DND-41 (cell line): ENCODE data around the gene TMEM163.

Experiments
- ATAC-seq: fragments of 200-7000 bp; cut with Tn5 transposase; 3 replicates; pipeline ENCODE4 v1.9.1; 2021; ENCODE audit warnings: low read depth; ENCODE audit not compliant: insufficient read depth
- DNase-seq: peaks from one replicate; pipeline ENCODE4 v3.0.0-alpha.2; 2020
- H2AFZ ChIP-seq: 2 replicates; pipeline ENCODE4 v1.6.0; 2012; ENCODE audit warnings: low read depth, low read length
- H3K27ac ChIP-seq: 2 replicates; pipeline ENCODE4 v1.5.1; 2012; ENCODE audit warnings: low read length, inconsistent platforms
- H3K27me3 ChIP-seq: fragments of 200-600 bp; sonication (generic); 2 replicates; pipeline ENCODE4 v1.6.0; 2012; ENCODE audit warnings: low read length, mild to moderate bottlenecking, inconsistent platforms; ENCODE audit not compliant: insufficient read depth, poor library complexity
- H3K36me3 ChIP-seq: 2 replicates; pipeline ENCODE4 v1.5.1; 2012; ENCODE audit warnings: low read length, inconsistent platforms; ENCODE audit not compliant: insufficient read depth
- H3K4me1 ChIP-seq: 2 replicates; pipeline ENCODE4 v1.5.1; 2012; ENCODE audit warnings: mild to moderate bottlenecking, low read length; ENCODE audit not compliant: insufficient read depth
- H3K4me2 ChIP-seq: 2 replicates; pipeline ENCODE4 v1.6.0; 2012; ENCODE audit warnings: mild to moderate bottlenecking, moderate library complexity, low read length, inconsistent platforms; ENCODE audit not compliant: insufficient read depth
- H3K4me3 ChIP-seq, 2 experiments: fragments of 200-600 bp in 1 of 2; shearing (Covaris generic) in 1 of 2; 2 replicates each; pipeline ENCODE4 v1.5.1; 2012 to 2016; ENCODE audit warnings: inconsistent platforms in 2 of 2, low read length in 2 of 2, mild to moderate bottlenecking in 2 of 2, low read depth in 1 of 2, moderate library complexity in 1 of 2
- H3K79me2 ChIP-seq: 2 replicates; pipeline ENCODE4 v1.6.0; 2012; ENCODE audit warnings: low read length, inconsistent platforms; ENCODE audit not compliant: insufficient read depth
- H3K9ac ChIP-seq: 2 replicates; pipeline ENCODE4 v1.6.0; 2012; ENCODE audit warnings: low read depth, mild to moderate bottlenecking, inconsistent platforms, low read length, moderate library complexity
- H3K9me3 ChIP-seq: 2 replicates; pipeline ENCODE4 v1.5.1; 2012; ENCODE audit warnings: low read length, moderate library complexity, mild to moderate bottlenecking, inconsistent platforms; ENCODE audit not compliant: insufficient read depth, severe bottlenecking
- H4K20me1 ChIP-seq: 2 replicates; pipeline ENCODE4 v1.6.0; 2012; ENCODE audit warnings: low read length; ENCODE audit not compliant: insufficient read depth
- EZH2 ChIP-seq: IDR thresholded peaks from 3 replicates; pipeline ENCODE4 v1.6.1; 2012; ENCODE audit warnings: borderline replicate concordance, low read depth, mild to moderate bottlenecking, moderate library complexity, low read length, inconsistent platforms; ENCODE audit not compliant: severe bottlenecking
- TF ChIP-seq, protein P1 (sequence below): IDR thresholded peaks from 2 replicates; pipeline ENCODE4 v1.5.1; 2012; ENCODE audit warnings: borderline replicate concordance, low read length, moderate library complexity, mild to moderate bottlenecking; ENCODE audit not compliant: poor library complexity, severe bottlenecking; ENCODE audit errors: extremely low read depth

Gene TMEM163

DNA sequence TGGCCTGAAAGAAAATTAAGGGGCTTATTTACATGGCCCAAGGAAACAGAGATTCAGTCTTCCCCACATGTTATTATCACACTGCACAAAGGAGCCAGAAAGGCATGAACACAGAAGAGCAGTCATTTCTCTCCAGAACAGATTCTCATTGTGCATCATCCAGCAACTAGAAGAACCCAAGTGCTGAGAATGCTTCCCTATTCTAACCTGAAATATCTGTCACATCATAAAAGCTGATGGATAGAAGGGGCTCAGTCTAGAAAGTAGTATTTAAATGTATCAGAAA is 145.8 kb downstream of the TMEM163 start:
- TF ChIP-seq, protein P1, sequence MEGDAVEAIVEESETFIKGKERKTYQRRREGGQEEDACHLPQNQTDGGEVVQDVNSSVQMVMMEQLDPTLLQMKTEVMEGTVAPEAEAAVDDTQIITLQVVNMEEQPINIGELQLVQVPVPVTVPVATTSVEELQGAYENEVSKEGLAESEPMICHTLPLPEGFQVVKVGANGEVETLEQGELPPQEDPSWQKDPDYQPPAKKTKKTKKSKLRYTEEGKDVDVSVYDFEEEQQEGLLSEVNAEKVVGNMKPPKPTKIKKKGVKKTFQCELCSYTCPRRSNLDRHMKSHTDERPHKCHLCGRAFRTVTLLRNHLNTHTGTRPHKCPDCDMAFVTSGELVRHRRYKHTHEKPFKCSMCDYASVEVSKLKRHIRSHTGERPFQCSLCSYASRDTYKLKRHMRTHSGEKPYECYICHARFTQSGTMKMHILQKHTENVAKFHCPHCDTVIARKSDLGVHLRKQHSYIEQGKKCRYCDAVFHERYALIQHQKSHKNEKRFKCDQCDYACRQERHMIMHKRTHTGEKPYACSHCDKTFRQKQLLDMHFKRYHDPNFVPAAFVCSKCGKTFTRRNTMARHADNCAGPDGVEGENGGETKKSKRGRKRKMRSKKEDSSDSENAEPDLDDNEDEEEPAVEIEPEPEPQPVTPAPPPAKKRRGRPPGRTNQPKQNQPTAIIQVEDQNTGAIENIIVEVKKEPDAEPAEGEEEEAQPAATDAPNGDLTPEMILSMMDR, result no peak
- TF ChIP-seq EZH2, result no peak
- Histone ChIP-seq H3K27ac (no peak overlapping the region), H3K9me3 (no peaks in the 10 kb centered on the region), H3K4me1 (peaks cover 2% of the 10 kb centered on the region; the same call in 1 of the 2 replicates), H3K9ac (no peak overlapping the region), H3K36me3 (no peaks in the 10 kb centered on the region), H2AFZ (no peak overlapping the region), H3K4me2 (no peak overlapping the region), H3K27me3 (no peaks in the 10 kb centered on the region), H3K79me2 (no peaks in the 10 kb centered on the region), H3K4me3 (no peak overlapping the region), H4K20me1 (no peaks in the 10 kb centered on the region)
- DNase-seq, result no peak
- no peak for ATAC-seq

DNA sequence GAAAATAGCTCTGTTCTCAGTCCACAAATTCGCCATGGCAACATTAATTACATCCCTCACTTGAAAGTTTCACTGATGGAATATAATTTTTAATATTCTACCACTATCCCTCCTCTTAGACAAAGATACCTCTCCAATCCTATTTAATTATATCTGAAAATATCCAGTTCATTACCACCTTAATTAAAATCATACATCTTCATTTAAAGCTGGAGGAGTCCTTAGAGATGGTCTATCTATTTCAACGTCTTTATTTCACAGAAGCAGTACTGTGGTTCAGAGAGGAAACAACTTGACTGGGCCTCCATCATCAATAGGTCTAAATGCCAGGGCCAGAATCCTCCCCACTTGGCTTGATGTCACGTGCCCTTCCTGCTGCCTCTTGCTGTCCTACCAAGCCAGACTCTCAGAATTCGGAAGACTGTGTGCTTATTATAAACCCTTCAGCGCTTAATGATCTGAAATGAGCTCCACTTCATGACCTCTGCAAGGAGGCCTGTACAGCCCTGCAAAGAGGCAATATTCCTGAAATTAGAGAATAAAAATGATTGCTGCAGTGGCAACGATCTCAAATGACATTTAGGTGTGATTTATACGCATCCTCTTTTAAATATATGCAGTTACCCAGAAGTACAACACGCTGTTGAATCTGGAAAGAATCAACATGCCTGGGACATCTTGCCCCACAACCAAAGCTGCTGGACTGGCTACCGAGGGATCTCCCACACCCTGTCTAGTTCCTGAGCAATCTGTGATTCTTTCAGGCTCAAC is 146.3 kb downstream of the TMEM163 start:
- Histone ChIP-seq H3K4me2 (no peak overlapping the region), H3K4me1 (peaks cover 2% of the 10 kb centered on the region; the same call in 1 of the 2 replicates), H3K79me2 (no peaks in the 10 kb centered on the region), H3K9me3 (no peaks in the 10 kb centered on the region), H3K9ac (no peak overlapping the region), H3K27ac (no peak overlapping the region), H3K27me3 (no peaks in the 10 kb centered on the region), H2AFZ (no peak overlapping the region), H4K20me1 (no peaks in the 10 kb centered on the region), H3K36me3 (no peaks in the 10 kb centered on the region), H3K4me3 (no peak overlapping the region)
- ATAC-seq (no peak), DNase-seq (no peak)
- TF ChIP-seq, protein P1, result no peak
- no peak for TF ChIP-seq EZH2

DNA sequence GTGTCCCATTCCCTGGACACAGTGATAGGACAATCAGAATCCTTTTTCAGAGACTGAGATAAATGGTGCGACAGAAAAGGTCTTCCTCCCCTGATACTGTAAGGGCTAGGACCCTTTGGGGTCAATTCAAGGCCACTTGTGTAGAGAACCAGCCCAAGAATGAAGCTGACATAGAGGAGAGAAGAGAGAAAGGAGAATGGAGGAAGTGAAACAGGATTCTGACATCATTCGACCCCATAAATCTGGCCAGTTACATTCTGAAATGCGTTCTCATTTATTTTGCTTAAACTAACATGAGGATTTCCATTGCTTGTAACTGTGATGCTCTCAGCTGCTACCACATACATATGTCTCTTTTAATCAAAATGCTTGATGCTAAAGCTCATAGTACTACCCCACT is 148.1 kb downstream of the TMEM163 start:
- Histone ChIP-seq H3K9me3 (no peaks in the 10 kb centered on the region), H3K9ac (no peak overlapping the region), H3K4me2 (no peak overlapping the region), H3K36me3 (no peaks in the 10 kb centered on the region), H4K20me1 (no peaks in the 10 kb centered on the region), H3K27ac (no peak overlapping the region), H3K4me1 (peaks cover 2% of the 10 kb centered on the region; the same call in 1 of the 2 replicates), H2AFZ (no peak overlapping the region), H3K4me3 (no peak overlapping the region), H3K27me3 (no peaks in the 10 kb centered on the region), H3K79me2 (no peaks in the 10 kb centered on the region)
- DNase-seq (no peak), ATAC-seq (no peak)
- TF ChIP-seq EZH2, result no peak
- TF ChIP-seq, protein P1, result no peak
